DOHH2 (cell line): ENCODE data around the gene HOXA9.
A peak's percentile ranks its signal among the peaks of the same experiment; 100 is the strongest.

ENCODE experiments used
- H3F3A ChIP-seq: fragments of 200-600 bp; sonication (generic), shearing (Covaris generic); 2 replicates; pipeline ENCODE4 v1.6.0; 2016; ENCODE audit warnings: antibody characterized with exemption, mild to moderate bottlenecking; ENCODE audit not compliant: control insufficient read depth, insufficient read depth
- H3K27ac ChIP-seq: fragments of 200-600 bp; sonication (generic); 2 replicates; pipeline ENCODE4 v1.5.1; 2014; ENCODE audit warnings: low read depth, mild to moderate bottlenecking, low read length, moderate library complexity
- H3K27me3 ChIP-seq: fragments of 200-600 bp; sonication (generic); 2 replicates; pipeline ENCODE4 v1.6.1; 2014; ENCODE audit warnings: mild to moderate bottlenecking, low read length, mixed read lengths; ENCODE audit not compliant: control insufficient read depth
- H3K36me3 ChIP-seq: fragments of 200-600 bp; sonication (generic); 2 replicates; pipeline ENCODE4 v1.6.1; 2014; ENCODE audit warnings: mild to moderate bottlenecking, low read length, moderate library complexity, mixed read lengths; ENCODE audit not compliant: control insufficient read depth
- H3K4me1 ChIP-seq: fragments of 200-600 bp; sonication (generic); 2 replicates; pipeline ENCODE4 v1.6.1; 2014; ENCODE audit warnings: mild to moderate bottlenecking, low read length, mixed read lengths; ENCODE audit not compliant: control insufficient read depth
- H3K4me2 ChIP-seq: fragments of 200-600 bp; sonication (generic); 2 replicates; pipeline ENCODE4 v1.6.0; 2014; ENCODE audit warnings: mild to moderate bottlenecking, low read length, moderate library complexity
- H3K4me3 ChIP-seq: fragments of 200-600 bp; sonication (generic); 2 replicates; pipeline ENCODE4 v1.5.1; 2014; ENCODE audit warnings: mild to moderate bottlenecking, low read length, mixed read lengths
- H3K79me2 ChIP-seq: fragments of 200-600 bp; sonication (generic); 2 replicates; pipeline ENCODE4 v1.6.1; 2014; ENCODE audit warnings: mild to moderate bottlenecking, low read length, mixed read lengths; ENCODE audit not compliant: control insufficient read depth
- H3K9me2 ChIP-seq: fragments of 200-600 bp; sonication (generic); replicated peaks from 2 replicates; pipeline ENCODE4 v1.6.1; 2014; ENCODE audit warnings: mild to moderate bottlenecking, low read length, mixed read lengths; ENCODE audit not compliant: control insufficient read depth
- H3K9me3 ChIP-seq: fragments of 200-600 bp; sonication (generic); 2 replicates; pipeline ENCODE4 v1.6.1; 2014; ENCODE audit warnings: antibody characterized with exemption, low read length, mixed read lengths; ENCODE audit not compliant: control insufficient read depth, insufficient read depth
- H4K20me1 ChIP-seq: fragments of 200-600 bp; sonication (generic); 2 replicates; pipeline ENCODE4 v1.6.0; 2014; ENCODE audit warnings: low read depth, mild to moderate bottlenecking, antibody characterized with exemption, low read length, moderate library complexity; ENCODE audit not compliant: control insufficient read depth, insufficient read depth
- EZH2phosphoT487 ChIP-seq: fragments of 200-600 bp; sonication (generic); IDR thresholded peaks from 2 replicates; pipeline ENCODE4 v1.6.1; 2017; ENCODE audit warnings: borderline replicate concordance, mild to moderate bottlenecking, antibody characterized with exemption, low read length, moderate library complexity, mixed read lengths
- TF ChIP-seq, protein P1 (sequence below): fragments of 200-600 bp; sonication (generic); IDR thresholded peaks from one replicate; pipeline ENCODE4 v1.5.1; 2014; ENCODE audit warnings: antibody characterized with exemption, mild to moderate bottlenecking, low read depth, low read length; ENCODE audit not compliant: poor library complexity, severe bottlenecking

HOXA9 gene

DNA sequence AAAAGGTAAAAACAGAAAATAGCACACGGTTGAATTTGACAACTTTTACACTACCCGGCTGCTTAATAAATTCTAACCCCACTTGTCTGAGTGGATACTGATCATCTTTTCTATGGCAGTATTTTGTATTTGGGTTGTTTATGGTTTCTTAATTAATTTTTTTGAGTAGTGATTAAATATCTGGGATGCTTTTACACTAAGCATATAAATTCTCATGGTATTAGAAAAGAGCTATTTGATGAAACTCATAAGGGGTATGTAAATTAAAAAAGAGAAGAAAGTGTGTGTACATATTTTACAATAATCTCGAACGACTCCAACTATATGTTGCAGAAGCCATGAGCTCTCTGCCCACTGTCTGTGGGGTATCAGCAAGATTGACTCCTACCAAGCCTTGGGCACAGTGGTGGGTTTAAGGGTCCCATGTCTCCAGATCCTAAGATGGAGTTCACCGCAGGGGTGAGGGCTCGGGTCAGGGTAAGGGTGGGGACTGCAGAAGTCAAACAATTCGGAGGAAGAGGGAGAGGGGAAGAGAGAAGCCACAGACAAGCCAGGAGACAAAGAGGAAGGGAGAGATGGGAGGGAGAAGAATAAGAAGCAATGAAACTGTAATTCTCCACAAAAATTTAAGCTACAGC lies 42.1 kb upstream of the HOXA9 start:
- Histone ChIP-seq H3K27me3 (peaks cover 91% of the 10 kb centered on the region), H3K4me2 (no peak overlapping the region), H3K4me3 (no peak overlapping the region)

DNA sequence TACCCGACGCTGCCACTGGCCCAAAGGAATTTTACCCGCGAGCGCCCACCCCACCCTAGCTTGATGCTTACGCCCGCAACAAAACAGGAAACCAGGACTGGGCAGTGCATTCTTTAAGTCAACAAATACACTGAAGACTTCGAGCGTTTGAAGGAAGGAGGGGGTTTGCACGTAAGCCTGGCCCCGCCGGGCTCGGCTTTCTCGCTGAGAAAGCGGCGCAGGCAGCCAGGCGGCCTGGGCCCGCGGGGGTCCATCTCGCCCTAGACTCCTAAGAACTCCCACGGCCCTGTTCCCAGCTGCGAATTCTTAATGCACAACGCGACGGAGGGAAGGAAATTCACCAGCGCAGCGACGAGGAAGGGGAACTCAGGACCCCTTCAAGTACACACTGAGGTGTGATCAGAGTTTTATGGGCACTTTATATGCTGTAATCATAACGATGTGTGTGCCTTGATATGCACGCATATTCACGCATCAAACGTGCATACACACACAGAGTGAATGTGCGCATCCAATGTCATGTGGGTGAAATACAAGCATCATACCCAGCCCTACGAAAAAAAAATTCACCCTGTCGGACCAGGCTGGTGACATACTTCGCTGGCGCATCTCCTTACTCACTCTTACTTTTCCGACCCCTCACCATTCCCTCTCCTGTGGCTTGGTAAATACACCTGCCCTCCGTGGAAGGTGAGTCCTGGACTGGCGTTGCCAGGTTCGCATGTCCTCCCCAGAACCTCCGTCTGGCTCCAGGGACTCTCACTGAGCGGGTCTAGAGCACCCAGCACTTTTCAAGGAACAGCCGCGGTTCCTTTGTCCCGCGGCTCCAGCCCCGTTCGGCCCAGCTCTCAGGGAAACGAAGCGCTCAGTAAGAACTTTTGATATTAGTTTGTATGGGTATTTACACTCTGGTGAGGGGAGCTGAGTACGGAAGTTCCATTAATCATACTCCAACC lies 40.3 kb upstream of the HOXA9 start:
- Histone ChIP-seq H3F3A (no peaks in the 10 kb centered on the region), H4K20me1 (peaks cover 2% of the 10 kb centered on the region; the same call in 1 of the 2 replicates), H3K4me2 (no peak overlapping the region), H3K36me3 (no peaks in the 10 kb centered on the region), H3K27me3 (peaks cover 91% of the 10 kb centered on the region), H3K9me3 (no peaks in the 10 kb centered on the region), H3K9me2 (no peaks in the 10 kb centered on the region), H3K79me2 (no peaks in the 10 kb centered on the region), H3K27ac (no peak overlapping the region), H3K4me3 (no peak overlapping the region), H3K4me1 (peaks cover 13% of the 10 kb centered on the region)
- TF ChIP-seq EZH2phosphoT487 = 0 out of 2 replicates have a peak, but pooled peaks have one; percentile 50
- TF ChIP-seq, protein P1, sequence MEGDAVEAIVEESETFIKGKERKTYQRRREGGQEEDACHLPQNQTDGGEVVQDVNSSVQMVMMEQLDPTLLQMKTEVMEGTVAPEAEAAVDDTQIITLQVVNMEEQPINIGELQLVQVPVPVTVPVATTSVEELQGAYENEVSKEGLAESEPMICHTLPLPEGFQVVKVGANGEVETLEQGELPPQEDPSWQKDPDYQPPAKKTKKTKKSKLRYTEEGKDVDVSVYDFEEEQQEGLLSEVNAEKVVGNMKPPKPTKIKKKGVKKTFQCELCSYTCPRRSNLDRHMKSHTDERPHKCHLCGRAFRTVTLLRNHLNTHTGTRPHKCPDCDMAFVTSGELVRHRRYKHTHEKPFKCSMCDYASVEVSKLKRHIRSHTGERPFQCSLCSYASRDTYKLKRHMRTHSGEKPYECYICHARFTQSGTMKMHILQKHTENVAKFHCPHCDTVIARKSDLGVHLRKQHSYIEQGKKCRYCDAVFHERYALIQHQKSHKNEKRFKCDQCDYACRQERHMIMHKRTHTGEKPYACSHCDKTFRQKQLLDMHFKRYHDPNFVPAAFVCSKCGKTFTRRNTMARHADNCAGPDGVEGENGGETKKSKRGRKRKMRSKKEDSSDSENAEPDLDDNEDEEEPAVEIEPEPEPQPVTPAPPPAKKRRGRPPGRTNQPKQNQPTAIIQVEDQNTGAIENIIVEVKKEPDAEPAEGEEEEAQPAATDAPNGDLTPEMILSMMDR = no peak

More for the DNA sequence above, 42.1 kb upstream of the HOXA9 start:
- H3F3A ChIP-seq = no peaks in the 10 kb centered on the region
- TF ChIP-seq EZH2phosphoT487 = 0 out of 2 replicates have a peak, but pooled peaks have one; percentile 14
- TF ChIP-seq, protein P1 = no peak
- H3K4me1 ChIP-seq = peaks cover 5% of the 10 kb centered on the region
- no peak overlapping the region for H3K27ac ChIP-seq
- H3K79me2 ChIP-seq = no peaks in the 10 kb centered on the region
- H3K36me3 ChIP-seq = no peaks in the 10 kb centered on the region
- no peaks in the 10 kb centered on the region for H3K9me2 ChIP-seq
- H4K20me1 ChIP-seq = peaks cover 5% of the 10 kb centered on the region; the same call in 1 of the 2 replicates
- no peaks in the 10 kb centered on the region for H3K9me3 ChIP-seq

GRCh38 chr7:27204851-27205322 lies 39.5 kb upstream of the HOXA9 start:
- Histone ChIP-seq H3K79me2 (no peaks in the 10 kb centered on the region), H3K4me3 (no peak overlapping the region), H4K20me1 (peaks cover 4% of the 10 kb centered on the region; the same call in 1 of the 2 replicates), H3F3A (no peaks in the 10 kb centered on the region), H3K27me3 (peaks cover 91% of the 10 kb centered on the region), H3K36me3 (no peaks in the 10 kb centered on the region), H3K4me2 (no peak overlapping the region), H3K27ac (no peak overlapping the region), H3K9me2 (no peaks in the 10 kb centered on the region), H3K9me3 (no peaks in the 10 kb centered on the region), H3K4me1 (peaks cover 15% of the 10 kb centered on the region)
- no peak for TF ChIP-seq EZH2phosphoT487
- TF ChIP-seq, protein P1 = no peak
